ENCODE results near the gene KCNMA1.

- TF ChIP-seq CTCF (IDR thresholded peaks at IDR 0.05) (no peak), POLR2A (IDR thresholded peaks at IDR 0.05) (no peak)
Observed at GRCh38 chr10:77518241-77518909, 119.2 kb downstream of the KCNMA1 start.
